PC-9 (cell line): Measurements from ENCODE around the gene CCDC134. TPM values are rescaled to one million over a fixed set of nuclear protein-coding genes. Genes with fewer than 3 reads are reported as not detected.

ENCODE experiments used
- BruUV-seq: library from RNA; stranded (reverse); fragments of 400-500 nt; replicated peaks from 2 replicates; lab custom pipeline; 2021; lab: Mats Ljungman, UMichigan
- CTCF ChIA-PET: fragments of 300-600 bp; sonication (Branson Sonifier 250); formaldehyde crosslinking; loops from one replicate; lab custom pipeline; 2022; ENCODE audit warnings: antibody characterized with exemption; lab: Charles Lee
- POLR2A ChIA-PET: fragments of 300-600 bp; sonication (Branson Sonifier 250); formaldehyde crosslinking; loops from one replicate; lab custom pipeline; 2022; ENCODE audit warnings: antibody characterized with exemption; ENCODE audit not compliant: unreplicated experiment; lab: Charles Lee
- DNase-seq, 2 experiments: peaks; one replicate each; pipeline versions ENCODE4 v3.0.0 to v3.0.0-alpha.2; 2015 to 2022; ENCODE audit warnings: mixed read lengths in 1 of 2
- H2AFZ ChIP-seq: fragments of 200-600 bp; sonication (generic); 2 replicates; pipeline ENCODE4 v1.8.1; 2017; ENCODE audit warnings: antibody characterized with exemption
- H3F3A ChIP-seq: fragments of 200-600 bp; sonication (generic); 2 replicates; pipeline ENCODE4 v1.8.1; 2017; ENCODE audit warnings: antibody characterized with exemption, mild to moderate bottlenecking, low read depth; ENCODE audit not compliant: insufficient read depth
- H3K27ac ChIP-seq: fragments of 200-600 bp; sonication (generic); 2 replicates; pipeline ENCODE4 v1.6.1; 2016; ENCODE audit warnings: mixed run types
- H3K27me3 ChIP-seq: fragments of 200-600 bp; sonication (generic); 2 replicates; pipeline ENCODE4 v1.6.1; 2016; ENCODE audit warnings: low read depth, mixed run types; ENCODE audit not compliant: insufficient read depth
- H3K36me3 ChIP-seq: fragments of 200-600 bp; sonication (generic); 2 replicates; pipeline ENCODE4 v1.6.1; 2016; ENCODE audit warnings: low read depth, mixed run types
- H3K4me1 ChIP-seq: fragments of 200-600 bp; sonication (generic); replicated peaks from 2 replicates; pipeline ENCODE4 v1.6.1; 2016; ENCODE audit warnings: mixed run types; ENCODE audit not compliant: insufficient read depth
- H3K4me2 ChIP-seq: fragments of 200-600 bp; sonication (generic); 2 replicates; pipeline ENCODE4 v1.6.1; 2017; ENCODE audit warnings: mixed run types
- H3K4me3 ChIP-seq: fragments of 200-600 bp; sonication (generic); 2 replicates; pipeline ENCODE4 v1.6.1; 2016; ENCODE audit warnings: mixed run types
- H3K79me2 ChIP-seq: fragments of 200-600 bp; sonication (generic); 2 replicates; pipeline ENCODE4 v1.6.1; 2017; ENCODE audit warnings: low read depth, mixed run types
- H3K9me2 ChIP-seq: fragments of 200-600 bp; sonication (generic); 2 replicates; pipeline ENCODE4 v1.8.1; 2017; ENCODE audit warnings: mild to moderate bottlenecking; ENCODE audit not compliant: insufficient read depth
- H3K9me3 ChIP-seq: fragments of 200-600 bp; sonication (generic); 2 replicates; pipeline ENCODE4 v1.8.1; 2016; ENCODE audit warnings: low read depth; ENCODE audit not compliant: insufficient read depth
- H4K20me1 ChIP-seq: fragments of 200-600 bp; sonication (generic); 2 replicates; pipeline ENCODE4 v1.8.1; 2017; ENCODE audit not compliant: insufficient read depth
- EZH2 ChIP-seq: fragments of 200-600 bp; sonication (generic); IDR thresholded peaks from 2 replicates; pipeline ENCODE4 v1.8.0; 2017; ENCODE audit warnings: antibody characterized with exemption, low read depth
- intact Hi-C: fragments of 100-400 bp; cut with micrococcal nuclease; formaldehyde crosslinking; loops from one replicate; pipeline ENCODE4 v1.10.0; 2022; ENCODE audit not compliant: unreplicated experiment
- total RNA-seq: library from RNA; stranded (reverse); gene quantifications from 2 replicates; pipeline ENCODE4 v1.2.3, GENCODE V29; 2021
- TF ChIP-seq, protein P1 (sequence below): fragments of 200-600 bp; sonication (generic); conservative IDR thresholded peaks from 2 replicates; pipeline ENCODE4 v1.6.1; 2017; ENCODE audit warnings: mixed run types, antibody characterized with exemption, mild to moderate bottlenecking, moderate library complexity

Gene CCDC134
- total RNA-seq, 1 experiment from 2014 or later: 29.0 TPM

DNA sequence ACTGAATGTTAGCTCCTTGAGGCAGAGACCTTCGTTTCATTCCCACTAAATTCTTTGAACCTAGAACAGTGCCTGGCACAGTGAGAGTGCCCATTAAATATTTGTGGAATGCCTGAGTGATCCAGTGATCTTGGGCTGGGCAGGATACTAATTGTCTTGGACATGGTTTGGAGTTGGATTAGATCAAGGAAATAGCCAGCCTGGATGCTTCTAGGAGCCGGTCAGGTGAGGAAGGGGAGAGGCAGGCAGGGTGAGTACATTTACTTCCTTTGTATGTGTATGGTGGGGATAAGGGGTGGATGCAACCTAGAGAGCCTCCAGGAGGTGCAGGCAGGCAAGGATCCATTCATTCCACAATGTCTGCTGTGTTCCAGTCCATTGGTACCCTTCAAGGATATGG lies 36.1 kb downstream of the CCDC134 start:
- Histone ChIP-seq H3K4me3 (no peak overlapping the region), H3K27me3 (no peaks in the 10 kb centered on the region), H3K4me2 (no peak overlapping the region), H3K4me1 (peaks cover 55% of the 10 kb centered on the region), H3K36me3 (peaks cover 43% of the 10 kb centered on the region), H2AFZ (no peak overlapping the region), H3K79me2 (peaks cover 93% of the 10 kb centered on the region), H3K9me2 (no peaks in the 10 kb centered on the region), H3K27ac (no peak overlapping the region), H3F3A (peaks cover 43% of the 10 kb centered on the region), H3K9me3 (no peaks in the 10 kb centered on the region), H4K20me1 (peaks cover 12% of the 10 kb centered on the region; the same call in 1 of the 2 replicates)
- intact Hi-C loops: no loop called here
- BruUV-seq: no TSS peak
- CTCF ChIA-PET: interaction anchor here (1.1 kb wide), 1 partner anchor 120 kb away, joined by 6 read pairs; no protein-coding TSS in a partner anchor
- no peak for DNase-seq
- POLR2A ChIA-PET: interaction anchor here (0.6 kb wide), 1 partner anchor 14 kb away, joined by 8 read pairs; no protein-coding TSS in a partner anchor
- TF ChIP-seq, protein P1, sequence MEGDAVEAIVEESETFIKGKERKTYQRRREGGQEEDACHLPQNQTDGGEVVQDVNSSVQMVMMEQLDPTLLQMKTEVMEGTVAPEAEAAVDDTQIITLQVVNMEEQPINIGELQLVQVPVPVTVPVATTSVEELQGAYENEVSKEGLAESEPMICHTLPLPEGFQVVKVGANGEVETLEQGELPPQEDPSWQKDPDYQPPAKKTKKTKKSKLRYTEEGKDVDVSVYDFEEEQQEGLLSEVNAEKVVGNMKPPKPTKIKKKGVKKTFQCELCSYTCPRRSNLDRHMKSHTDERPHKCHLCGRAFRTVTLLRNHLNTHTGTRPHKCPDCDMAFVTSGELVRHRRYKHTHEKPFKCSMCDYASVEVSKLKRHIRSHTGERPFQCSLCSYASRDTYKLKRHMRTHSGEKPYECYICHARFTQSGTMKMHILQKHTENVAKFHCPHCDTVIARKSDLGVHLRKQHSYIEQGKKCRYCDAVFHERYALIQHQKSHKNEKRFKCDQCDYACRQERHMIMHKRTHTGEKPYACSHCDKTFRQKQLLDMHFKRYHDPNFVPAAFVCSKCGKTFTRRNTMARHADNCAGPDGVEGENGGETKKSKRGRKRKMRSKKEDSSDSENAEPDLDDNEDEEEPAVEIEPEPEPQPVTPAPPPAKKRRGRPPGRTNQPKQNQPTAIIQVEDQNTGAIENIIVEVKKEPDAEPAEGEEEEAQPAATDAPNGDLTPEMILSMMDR: no peak
- no peak for TF ChIP-seq EZH2

DNA sequence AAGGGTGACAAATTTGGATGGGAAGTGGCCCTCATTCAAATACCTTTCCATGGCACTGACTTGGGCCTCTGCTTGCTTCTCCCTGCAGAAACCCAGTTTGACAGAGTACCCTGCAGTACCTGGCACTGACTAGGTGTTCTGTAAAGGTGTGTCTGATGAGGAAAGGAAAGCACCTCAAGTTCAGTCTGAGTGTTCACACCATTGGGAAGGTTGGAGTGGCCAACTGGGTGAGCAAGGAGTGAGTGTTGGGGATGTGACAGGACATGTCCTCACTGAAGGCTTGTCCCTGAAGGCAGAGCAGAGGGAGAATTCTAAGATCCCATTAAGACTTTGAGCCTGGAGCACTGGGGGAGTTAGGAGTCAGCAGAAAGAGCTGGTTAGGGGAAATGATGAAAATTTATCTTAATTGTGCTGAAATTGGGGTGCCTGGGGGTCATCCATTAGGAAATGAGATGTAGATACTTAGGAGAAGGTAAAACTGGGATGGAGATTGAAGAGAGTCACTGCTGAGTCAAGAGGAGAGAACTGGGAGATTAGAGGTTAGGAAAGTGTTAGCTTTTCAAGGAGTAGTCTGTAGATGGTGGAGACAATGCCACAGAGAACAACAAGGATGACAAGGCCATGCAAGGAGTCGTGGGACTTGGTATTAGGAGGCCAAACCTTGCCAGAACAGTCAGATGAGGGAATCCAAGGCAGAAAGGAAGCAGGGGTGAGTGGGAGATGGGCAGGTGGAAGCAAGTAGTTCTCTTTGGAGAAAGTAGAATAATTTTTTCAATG lies 38.6 kb downstream of the CCDC134 start:
- POLR2A ChIA-PET: interaction anchor here (0.7 kb wide), 3 partner anchors 60 to 86 kb away, joined by 3 to 16 read pairs (median 12); no protein-coding TSS in a partner anchor
- H4K20me1 ChIP-seq: peaks cover 12% of the 10 kb centered on the region; the same call in 1 of the 2 replicates
- intact Hi-C loops: no loop called here

DNA sequence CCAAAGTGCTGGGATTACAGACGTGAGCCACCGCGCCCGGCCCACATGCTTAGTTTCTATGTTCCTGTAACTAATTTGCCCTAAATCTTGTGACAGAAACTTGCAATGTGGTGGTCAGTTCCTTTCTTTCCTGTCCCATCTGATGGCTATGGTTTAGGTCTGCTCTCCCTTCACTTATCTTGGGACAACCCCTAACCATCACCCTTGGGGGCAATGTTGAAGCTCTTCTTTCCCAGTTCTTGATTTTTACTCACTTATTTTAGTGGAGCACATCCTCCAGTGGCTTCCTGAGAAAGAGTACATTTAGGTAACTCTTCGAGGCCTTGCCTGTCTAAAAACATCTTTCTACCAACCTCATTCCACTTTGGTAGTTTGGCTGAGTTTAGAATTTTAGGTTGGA lies 39.7 kb downstream of the CCDC134 start:
- ChIA-PET POLR2A (interaction anchor here (0.6 to 0.7 kb wide), 3 partner anchors 25 to 93 kb away, joined by 3 to 4 read pairs (median 3); partner anchors contain the start of gene CCDC134), CTCF (interaction anchor here (0.7 kb wide), 1 partner anchor 19 kb away, joined by 3 read pairs; no protein-coding TSS in a partner anchor)
- intact Hi-C loops: loop anchor here (2.0 kb wide), 1 partner anchor 19 kb away; no protein-coding TSS in a partner anchor
- H4K20me1 ChIP-seq: 0 out of 2 replicates have a peak, but pooled peaks cover 5% of the 10 kb centered on the region
- H3K4me3 ChIP-seq: peak overlapping the region; percentile 25; the same call in 1 of the 2 replicates
- TF ChIP-seq, protein P1: no peak
- TF ChIP-seq EZH2: no peak
- no peak for DNase-seq
- peaks cover 51% of the 10 kb centered on the region for H3K36me3 ChIP-seq
- no TSS peak for BruUV-seq
- H3F3A ChIP-seq: peaks cover 68% of the 10 kb centered on the region
- no peak overlapping the region for H2AFZ ChIP-seq
- H3K27me3 ChIP-seq: no peaks in the 10 kb centered on the region
- peaks cover 100% of the 10 kb centered on the region for H3K79me2 ChIP-seq
- peaks cover 75% of the 10 kb centered on the region for H3K4me1 ChIP-seq
- H3K27ac ChIP-seq: peak overlapping the region; percentile 80
- no peaks in the 10 kb centered on the region for H3K9me3 ChIP-seq
- H3K9me2 ChIP-seq: no peaks in the 10 kb centered on the region
- H3K4me2 ChIP-seq: peak overlapping the region; percentile 60

More for the DNA sequence above, 38.6 kb downstream of the CCDC134 start:
- peaks cover 57% of the 10 kb centered on the region for H3K36me3 ChIP-seq
- no peak overlapping the region for H2AFZ ChIP-seq
- no peaks in the 10 kb centered on the region for H3K9me3 ChIP-seq
- H3K79me2 ChIP-seq: peaks cover 100% of the 10 kb centered on the region
- H3K9me2 ChIP-seq: no peaks in the 10 kb centered on the region
- peak overlapping the region; percentile 9; the same call in 1 of the 2 replicates for H3K4me2 ChIP-seq
- peak overlapping the region; percentile 80 for H3K27ac ChIP-seq
- CTCF ChIA-PET: no interaction called here
- H3K27me3 ChIP-seq: no peaks in the 10 kb centered on the region
- no peak for DNase-seq
- no peak for TF ChIP-seq EZH2
- TF ChIP-seq, protein P1: no peak
- no peak overlapping the region for H3K4me3 ChIP-seq
- H3F3A ChIP-seq: peaks cover 58% of the 10 kb centered on the region
- no TSS peak for BruUV-seq
- H3K4me1 ChIP-seq: peaks cover 72% of the 10 kb centered on the region
